Activated T-cell treated with anti-CD3 and anti-CD28 coated beads, Interleukin-2, amount 50 U/mL, for 72 hours (primary cell): ENCODE measurements around the gene CHAD. TPM values are rescaled to one million over a fixed set of nuclear protein-coding genes. Genes with fewer than 3 reads are reported as not detected.

Experiments used
- ATAC-seq, 2 donors: fragments of 150-1000 bp; cut with Tn5 transposase; replicated peaks in 1 of 2; 2 replicates each; pipeline ENCODE4 v1.10.0; 2021; ENCODE audit warnings: moderate library complexity in 2 of 2, mild to moderate bottlenecking in 1 of 2
- DNase-seq, 2 donors: peaks; one replicate each; pipeline ENCODE4 v3.0.0; 2021 to 2022; ENCODE audit warnings: mixed read lengths in 1 of 2
- H3K27ac Mint-ChIP-seq: one replicate; pipeline ENCODE4 v1.8.0; 2022; ENCODE audit warnings: mild to moderate bottlenecking, moderate library complexity, mixed read lengths
- H3K27me3 Mint-ChIP-seq: one replicate; pipeline ENCODE4 v1.8.0; 2022; ENCODE audit warnings: low read depth, mixed read lengths
- H3K36me3 Mint-ChIP-seq, 2 donors: one replicate each; pipeline ENCODE4 v1.8.0; 2022; ENCODE audit warnings: mixed read lengths in 2 of 2, mild to moderate bottlenecking in 1 of 2; ENCODE audit not compliant: insufficient read depth in 2 of 2
- H3K4me1 Mint-ChIP-seq: one replicate; pipeline ENCODE4 v1.8.0; 2022; ENCODE audit warnings: low read depth, mixed read lengths
- H3K4me3 Mint-ChIP-seq, 2 donors: one replicate each; pipeline ENCODE4 v1.8.0; 2022; ENCODE audit warnings: mild to moderate bottlenecking in 2 of 2, mixed read lengths in 2 of 2, moderate library complexity in 2 of 2
- H3K9me3 Mint-ChIP-seq, 2 donors: one replicate each; pipeline ENCODE4 v1.8.0; 2022; ENCODE audit warnings: mixed read lengths in 2 of 2
- total RNA-seq, 2 donors: library from RNA; stranded (reverse); gene quantifications; one replicate each; pipeline ENCODE4 v1.2.3, GENCODE V29; 2022

CHAD gene
- total RNA-seq, 2 donors from 2014 or later, result not detected

DNA sequence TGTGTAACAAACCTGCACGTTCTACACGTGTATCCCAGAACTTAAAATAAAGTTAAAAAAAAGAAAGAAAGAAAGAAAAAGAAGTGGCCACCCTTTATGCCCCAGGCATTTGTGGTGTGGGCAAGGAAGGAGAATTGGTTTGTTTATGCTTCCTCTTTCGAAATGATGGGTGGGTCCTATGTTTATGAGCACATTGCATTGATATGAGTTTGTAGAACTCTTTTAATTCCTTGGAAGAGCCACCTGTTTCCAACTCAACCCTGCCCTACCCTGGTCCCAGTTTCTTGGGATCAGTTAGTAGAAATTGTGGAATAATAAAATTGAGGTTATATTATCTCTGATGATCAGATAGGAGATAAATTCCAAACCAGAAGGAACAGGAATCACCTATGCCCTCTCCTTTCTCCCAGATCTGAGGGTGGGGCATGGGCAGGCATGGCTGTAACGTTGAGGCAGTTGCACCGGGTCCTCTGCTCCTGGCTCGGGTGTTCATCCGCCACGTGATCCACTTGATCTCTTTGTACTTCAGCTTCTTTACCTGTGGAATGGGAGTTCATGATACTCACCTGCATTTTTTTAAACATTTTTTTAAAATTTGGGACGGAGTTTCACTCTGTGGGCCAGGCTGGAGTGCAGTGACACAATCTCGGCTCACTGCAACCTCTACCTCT lies 15.9 kb downstream of the CHAD start:
- H3K9me3 Mint-ChIP-seq, result no peaks in the 10 kb centered on the region
- H3K27me3 Mint-ChIP-seq, result no peaks in the 10 kb centered on the region
- no peaks in the 10 kb centered on the region for H3K4me1 Mint-ChIP-seq
- no peak overlapping the region for H3K4me3 Mint-ChIP-seq
- no peaks in the 10 kb centered on the region for H3K36me3 Mint-ChIP-seq
- ATAC-seq (no peak), DNase-seq (no peak)
- no peak overlapping the region for H3K27ac Mint-ChIP-seq

DNA sequence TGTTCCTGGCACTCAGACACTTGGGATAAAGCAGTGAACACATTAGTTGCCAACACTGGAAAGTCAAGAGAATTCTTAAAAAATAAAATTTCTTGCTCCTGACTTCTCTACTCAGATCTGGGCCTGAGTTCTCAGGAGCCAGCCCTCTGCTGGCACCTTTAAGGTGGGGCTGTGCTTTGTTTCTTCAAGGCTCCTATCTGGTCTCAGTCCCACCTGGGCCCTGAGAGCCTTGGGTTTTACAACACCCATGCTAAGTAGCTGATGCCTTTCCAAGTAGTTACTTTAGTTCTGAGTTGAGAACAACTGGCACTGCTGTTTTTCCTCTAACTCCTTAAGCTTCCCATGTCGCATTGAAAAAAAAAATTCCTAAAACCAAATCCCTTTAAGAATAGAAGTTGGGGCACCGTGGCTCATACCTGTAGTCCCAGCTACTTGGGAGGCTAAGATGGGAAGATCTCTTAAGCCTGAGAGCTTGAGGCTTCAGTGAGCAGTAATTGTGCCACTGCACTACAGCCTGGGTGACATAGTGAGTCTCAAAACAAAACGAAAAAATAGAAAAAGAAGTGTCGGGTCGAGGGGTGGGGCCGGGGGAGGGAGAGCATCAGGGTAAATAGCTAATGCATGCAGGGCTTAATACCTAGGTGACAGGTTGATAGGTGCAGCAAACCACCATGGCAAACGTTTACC lies 16.6 kb downstream of the CHAD start:
- H3K9me3 Mint-ChIP-seq, result no peaks in the 10 kb centered on the region
- H3K27me3 Mint-ChIP-seq, result no peaks in the 10 kb centered on the region
- no peaks in the 10 kb centered on the region for H3K36me3 Mint-ChIP-seq
- ATAC-seq (no peak), DNase-seq (no peak)
- no peak overlapping the region for H3K4me3 Mint-ChIP-seq
- no peaks in the 10 kb centered on the region for H3K4me1 Mint-ChIP-seq
- H3K27ac Mint-ChIP-seq, result no peak overlapping the region

- ATAC-seq (no peak), DNase-seq (no peak)
- Mint-ChIP-seq H3K27ac (no peak overlapping the region), H3K4me3 (no peak overlapping the region), H3K4me1 (no peaks in the 10 kb centered on the region), H3K36me3 (no peaks in the 10 kb centered on the region), H3K9me3 (no peaks in the 10 kb centered on the region), H3K27me3 (no peaks in the 10 kb centered on the region)
Measured at GRCh38 chr17:50448643-50449042, 20.0 kb downstream of the CHAD start.

DNA sequence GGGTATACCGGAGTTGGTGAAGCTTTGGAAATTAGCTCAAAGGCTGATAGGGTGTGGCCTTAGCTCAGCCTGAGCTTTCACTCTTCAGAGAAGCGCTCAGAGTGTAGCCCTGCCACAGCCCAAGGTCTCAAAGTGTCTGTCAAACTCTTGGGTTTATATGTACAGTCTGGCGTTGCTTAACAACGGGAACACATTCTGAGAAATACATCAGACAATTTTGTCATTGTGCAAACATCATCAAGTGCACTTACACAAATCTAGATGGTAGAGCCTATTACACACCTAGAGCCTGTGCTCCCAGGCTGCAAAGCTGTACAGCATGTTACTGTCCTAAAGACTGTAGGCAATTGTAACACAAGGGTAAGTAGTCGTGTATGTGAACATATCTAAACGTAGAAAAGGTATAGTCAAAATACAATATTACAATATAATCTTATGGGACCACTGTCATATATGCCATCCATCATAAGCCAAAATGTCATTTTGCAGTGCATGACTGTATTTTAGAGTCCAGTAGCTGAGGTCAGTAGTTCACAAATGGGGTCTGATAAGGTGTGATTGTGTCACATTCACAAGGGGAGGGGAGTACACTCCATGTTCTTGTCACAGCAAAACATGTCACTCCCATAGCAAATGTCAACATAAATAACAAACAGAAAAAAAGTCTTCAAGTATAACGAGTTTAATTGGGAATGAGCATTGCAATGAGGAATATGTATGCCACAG lies 20.6 kb downstream of the CHAD start:
- H3K4me3 Mint-ChIP-seq, result no peak overlapping the region
- no peak for DNase-seq
- H3K9me3 Mint-ChIP-seq, result no peaks in the 10 kb centered on the region
- H3K27ac Mint-ChIP-seq, result no peak overlapping the region
- no peaks in the 10 kb centered on the region for H3K36me3 Mint-ChIP-seq
- ATAC-seq, result no peak
- no peaks in the 10 kb centered on the region for H3K4me1 Mint-ChIP-seq
- no peaks in the 10 kb centered on the region for H3K27me3 Mint-ChIP-seq

GRCh38 chr17:50445730-50446325 lies 22.9 kb downstream of the CHAD start:
- no peak for DNase-seq
- no peaks in the 10 kb centered on the region for H3K9me3 Mint-ChIP-seq
- no peak overlapping the region for H3K4me3 Mint-ChIP-seq
- no peaks in the 10 kb centered on the region for H3K4me1 Mint-ChIP-seq
- H3K27me3 Mint-ChIP-seq, result no peaks in the 10 kb centered on the region
- H3K36me3 Mint-ChIP-seq, result no peaks in the 10 kb centered on the region
- ATAC-seq, result no peak
- H3K27ac Mint-ChIP-seq, result no peak overlapping the region

- ATAC-seq (no peak), DNase-seq (no peak)
- Mint-ChIP-seq H3K36me3 (no peaks in the 10 kb centered on the region), H3K9me3 (no peaks in the 10 kb centered on the region), H3K27ac (no peak overlapping the region), H3K4me3 (no peak overlapping the region), H3K27me3 (no peaks in the 10 kb centered on the region), H3K4me1 (no peaks in the 10 kb centered on the region)
Measured at GRCh38 chr17:50444841-50445715, 23.6 kb downstream of the CHAD start.

- H3K27ac Mint-ChIP-seq, result no peak overlapping the region
- no peak for ATAC-seq
Measured at GRCh38 chr17:50443505-50443974, 25.1 kb downstream of the CHAD start.

DNA sequence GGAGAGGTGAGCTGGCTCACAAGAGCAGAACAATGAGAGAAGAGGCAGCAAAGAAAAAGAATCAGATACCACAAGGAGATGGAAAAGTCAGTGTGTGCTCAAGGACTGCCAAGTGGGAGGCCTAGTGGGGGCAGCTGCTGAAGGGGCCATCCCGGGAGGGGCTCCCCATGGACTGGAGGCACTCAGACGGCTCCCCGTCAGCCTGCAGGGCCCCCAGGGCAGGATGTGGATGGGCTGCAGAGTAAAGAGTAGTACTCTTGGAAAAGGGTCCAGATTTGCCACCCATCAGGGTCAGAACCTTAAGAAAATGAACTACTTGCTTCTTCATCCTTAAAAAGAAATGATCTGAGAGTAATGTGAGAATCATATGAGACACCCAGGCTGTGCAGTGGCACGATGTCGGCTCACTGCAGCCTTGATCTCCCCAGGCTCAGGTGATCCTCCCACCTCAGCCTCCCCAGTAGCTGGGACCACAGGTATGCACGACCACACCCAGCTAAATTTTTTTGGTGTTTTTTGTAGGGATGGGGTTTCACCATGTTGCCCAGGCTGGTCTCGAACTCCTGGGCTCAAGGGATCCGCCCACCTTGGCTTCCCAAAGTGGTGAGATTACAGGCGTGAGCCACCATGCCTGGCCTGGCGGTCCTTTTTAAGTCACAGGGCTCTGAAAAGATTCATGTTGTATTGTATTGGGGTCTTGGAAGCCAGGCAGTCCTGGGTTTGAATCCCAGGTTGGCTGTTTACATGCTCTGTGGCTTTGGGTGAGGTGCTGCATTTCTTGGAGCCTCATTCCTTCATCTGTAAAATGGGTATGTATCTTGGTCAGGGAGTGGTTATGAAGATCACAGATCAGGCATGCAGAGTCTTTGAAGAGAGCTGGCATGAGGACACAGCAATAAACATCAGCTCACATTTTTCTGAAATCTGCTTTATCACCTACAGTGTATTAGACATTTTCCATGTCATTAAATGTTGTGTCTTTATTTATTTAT lies 27.5 kb downstream of the CHAD start:
- DNase-seq (no peak), ATAC-seq (no peak)
- Mint-ChIP-seq H3K36me3 (no peaks in the 10 kb centered on the region), H3K27me3 (no peaks in the 10 kb centered on the region), H3K4me1 (no peaks in the 10 kb centered on the region), H3K9me3 (no peaks in the 10 kb centered on the region), H3K27ac (no peak overlapping the region), H3K4me3 (no peak overlapping the region)

More at GRCh38 chr17:50443505-50443974, 25.1 kb downstream of the CHAD start:
- DNase-seq, result no peak
- Mint-ChIP-seq H3K4me1 (no peaks in the 10 kb centered on the region), H3K9me3 (no peaks in the 10 kb centered on the region), H3K36me3 (no peaks in the 10 kb centered on the region), H3K27me3 (no peaks in the 10 kb centered on the region), H3K4me3 (no peak overlapping the region)

DNA sequence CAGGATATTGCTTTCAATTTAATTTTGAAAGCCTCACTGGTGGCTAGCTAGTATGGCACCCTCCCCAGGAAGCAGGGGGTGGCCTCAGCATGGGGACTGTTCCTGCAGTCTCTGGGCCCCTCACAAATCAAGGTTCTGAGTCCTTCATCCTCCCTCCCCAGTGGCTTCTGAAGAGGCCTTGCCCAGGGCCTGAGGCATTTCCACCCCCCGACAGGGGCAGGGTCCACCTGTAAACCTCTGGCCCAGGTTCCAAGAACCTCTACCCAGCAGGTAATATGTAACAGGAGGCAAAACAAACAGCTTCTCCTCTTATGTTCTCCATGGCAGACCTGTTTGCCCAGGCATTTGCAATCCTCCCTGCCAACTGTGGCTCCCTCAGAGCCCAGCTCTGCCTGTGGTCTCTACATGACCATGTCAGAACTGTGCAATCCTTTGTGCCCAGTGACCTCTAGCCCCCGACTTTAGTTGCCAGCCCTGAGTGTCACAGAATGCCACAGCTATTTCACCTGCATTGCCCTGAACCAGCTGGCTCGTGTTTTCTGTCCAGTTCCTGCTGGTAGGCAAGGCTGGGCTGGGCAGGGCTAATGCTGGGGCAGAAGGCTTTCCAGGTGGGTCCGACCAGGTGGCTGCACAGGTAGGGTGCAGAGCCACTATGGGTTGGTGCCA lies 28.4 kb downstream of the CHAD start:
- ATAC-seq, result no peak
- no peak overlapping the region for H3K4me3 Mint-ChIP-seq
- DNase-seq, result no peak
- H3K36me3 Mint-ChIP-seq, result no peaks in the 10 kb centered on the region
- H3K27me3 Mint-ChIP-seq, result no peaks in the 10 kb centered on the region
- H3K9me3 Mint-ChIP-seq, result no peaks in the 10 kb centered on the region
- no peak overlapping the region for H3K27ac Mint-ChIP-seq
- no peaks in the 10 kb centered on the region for H3K4me1 Mint-ChIP-seq

GRCh38 chr17:50439008-50439407 lies 29.7 kb downstream of the CHAD start:
- no peak overlapping the region for H3K4me3 Mint-ChIP-seq
- no peak overlapping the region for H3K27ac Mint-ChIP-seq
- no peak for DNase-seq
- no peak for ATAC-seq
- H3K27me3 Mint-ChIP-seq, result no peaks in the 10 kb centered on the region
- H3K36me3 Mint-ChIP-seq, result no peaks in the 10 kb centered on the region
- H3K4me1 Mint-ChIP-seq, result no peaks in the 10 kb centered on the region
- H3K9me3 Mint-ChIP-seq, result no peaks in the 10 kb centered on the region

DNA sequence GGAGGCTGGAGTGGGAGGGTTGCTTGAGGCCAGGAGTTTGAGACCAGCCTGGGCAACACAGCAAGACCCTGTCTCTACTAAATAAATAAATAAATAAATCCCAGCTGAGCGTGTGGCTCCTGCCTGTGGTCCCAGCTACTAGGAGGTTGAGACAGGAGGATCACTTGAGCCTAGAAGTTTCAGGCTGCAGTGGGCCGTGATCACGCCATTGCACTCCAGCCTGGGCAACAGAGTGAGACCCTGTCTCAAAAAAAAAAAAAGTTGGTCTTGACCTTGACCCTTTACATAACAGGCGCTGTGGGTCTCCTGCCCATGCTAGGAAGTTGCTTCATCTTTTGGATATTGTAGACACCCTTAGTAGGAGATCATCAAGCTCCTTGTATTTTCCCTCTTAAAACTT lies 31.3 kb downstream of the CHAD start:
- ATAC-seq, result no peak
- Mint-ChIP-seq H3K27ac (no peak overlapping the region), H3K4me1 (no peaks in the 10 kb centered on the region), H3K4me3 (no peak overlapping the region), H3K9me3 (no peaks in the 10 kb centered on the region), H3K27me3 (no peaks in the 10 kb centered on the region), H3K36me3 (no peaks in the 10 kb centered on the region)
- DNase-seq, result no peak
